NT2/D1 (cell line): Measurements from ENCODE around the gene USP28.

ENCODE experiments used
- SUZ12 ChIP-seq: IDR thresholded peaks from 2 replicates; pipeline ENCODE4 v1.6.1; 2011; ENCODE audit not compliant: insufficient read length, insufficient read depth; ENCODE audit errors: extremely low read depth
- YY1 ChIP-seq: IDR thresholded peaks from 2 replicates; pipeline ENCODE4 v1.6.1; 2011; ENCODE audit not compliant: insufficient read length, insufficient read depth
- ZNF274 ChIP-seq: IDR thresholded peaks from 2 replicates; pipeline ENCODE4 v1.6.1; 2011; ENCODE audit warnings: mild to moderate bottlenecking, low read depth, low read length

DNA sequence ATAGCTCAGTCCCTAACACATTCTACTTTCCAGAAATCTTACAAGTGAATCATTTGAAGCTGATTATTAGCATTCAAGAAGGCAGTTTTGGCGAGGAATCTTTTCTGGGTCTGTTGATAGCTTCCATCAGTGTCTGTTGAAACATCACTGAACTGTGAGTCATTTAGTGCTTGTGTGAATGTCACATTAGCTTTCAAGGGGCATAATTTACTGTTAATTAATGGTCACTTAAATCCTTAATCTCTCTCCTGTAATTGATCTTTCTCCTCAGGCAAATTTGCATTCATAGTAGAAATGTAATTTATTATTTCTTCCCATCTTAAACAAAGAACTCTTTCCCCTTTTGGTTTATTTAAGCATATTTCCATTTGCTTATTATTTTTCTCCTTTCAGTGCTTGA, 31.8 kb upstream of the USP28 start:
- TF ChIP-seq ZNF274 (no peak), YY1 (no peak), SUZ12 (no peak)
